Activated CD4-positive, alpha-beta T cell treated with anti-CD3 and anti-CD28 coated beads for 36 hours (primary cell): ENCODE data around the gene OTOG. TPM values are rescaled to one million over a fixed set of nuclear protein-coding genes. Genes with fewer than 3 reads are reported as not detected.
"Not testable (repeated sequence)": the region's sequence is repeated elsewhere in the genome, so short reads cannot be mapped to it uniquely, and the experiment has no call there.

ENCODE experiments used
- ATAC-seq: fragments of 200-7000 bp; cut with Tn5 transposase; one replicate; pipeline ENCODE4 v1.10.0; 2021; ENCODE audit warnings: mild to moderate bottlenecking, moderate library complexity
- CTCF ChIA-PET: fragments of 350-600 bp; sonication (Branson Sonifier 250); formaldehyde crosslinking; loops from one replicate; lab custom pipeline; 2021; ENCODE audit warnings: antibody characterized with exemption; lab: Charles Lee
- POLR2A ChIA-PET: fragments of 350-600 bp; sonication (Branson Sonifier 250); formaldehyde crosslinking; loops from one replicate; lab custom pipeline; 2021; ENCODE audit warnings: antibody characterized with exemption, inconsistent platforms; lab: Charles Lee
- DNase-seq: peaks from one replicate; pipeline ENCODE4 v3.0.0-alpha.2; 2020
- H3K27ac Mint-ChIP-seq: one replicate; pipeline ENCODE4 v1.8.0; 2021; ENCODE audit warnings: mixed read lengths
- H3K27me3 Mint-ChIP-seq: one replicate; pipeline ENCODE4 v1.8.0; 2021; ENCODE audit warnings: mixed read lengths
- H3K36me3 Mint-ChIP-seq: one replicate; pipeline ENCODE4 v1.8.0; 2021; ENCODE audit warnings: low read depth, mixed read lengths
- H3K4me1 Mint-ChIP-seq: one replicate; pipeline ENCODE4 v1.8.0; 2021; ENCODE audit warnings: mixed read lengths
- H3K4me3 Mint-ChIP-seq: one replicate; pipeline ENCODE4 v1.8.0; 2021; ENCODE audit warnings: mild to moderate bottlenecking, moderate library complexity, mixed read lengths
- H3K9me3 Mint-ChIP-seq: one replicate; pipeline ENCODE4 v1.8.0; 2021; ENCODE audit warnings: low read depth, mixed read lengths
- intact Hi-C, 2 experiments: fragments of 100-400 bp; cut with DNase I in 1 of 2; cut with micrococcal nuclease in 1 of 2; formaldehyde crosslinking; loops; one replicate each; pipeline versions ENCODE4 v1.14.2 to v1.15.1; 2022 to 2024; cut with DNase I, micrococcal nuclease
- total RNA-seq, 2 experiments: library from RNA; stranded (reverse); gene quantifications; one replicate each; pipeline ENCODE4 v1.2.3, GENCODE V29; 2021

OTOG gene
- total RNA-seq, 2 experiments from 2014 or later, result not detected

DNA sequence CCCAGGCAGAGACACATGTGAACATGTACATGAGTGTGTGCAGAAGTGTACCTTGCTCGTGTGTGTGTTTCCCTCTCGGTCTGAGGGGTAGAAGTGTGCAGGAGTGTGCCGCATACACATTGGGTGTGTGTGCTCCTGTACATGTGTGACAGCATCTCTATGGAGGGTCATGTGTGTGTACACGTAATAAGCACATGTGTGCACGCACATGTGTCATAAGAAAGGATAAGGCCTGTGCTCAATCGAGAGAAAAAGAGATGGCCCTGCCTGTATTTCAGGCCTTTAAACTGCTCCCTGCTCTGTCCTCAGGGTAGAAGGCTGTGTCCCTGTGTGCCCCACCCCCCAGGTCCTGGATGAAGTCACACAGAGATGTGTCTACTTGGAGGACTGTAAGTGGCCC, 61.8 kb downstream of the OTOG start:
- no peaks in the 10 kb centered on the region for H3K4me1 Mint-ChIP-seq
- H3K27me3 Mint-ChIP-seq, result peaks cover 3% of the 10 kb centered on the region
- H3K27ac Mint-ChIP-seq, result no peak overlapping the region
- intact Hi-C loops, result no loop called here
- no peak for ATAC-seq
- CTCF ChIA-PET, result no interaction called here
- no peaks in the 10 kb centered on the region for H3K36me3 Mint-ChIP-seq
- no peak overlapping the region for H3K4me3 Mint-ChIP-seq
- no peak for DNase-seq
- POLR2A ChIA-PET, result no interaction called here
- no peaks in the 10 kb centered on the region for H3K9me3 Mint-ChIP-seq

DNA sequence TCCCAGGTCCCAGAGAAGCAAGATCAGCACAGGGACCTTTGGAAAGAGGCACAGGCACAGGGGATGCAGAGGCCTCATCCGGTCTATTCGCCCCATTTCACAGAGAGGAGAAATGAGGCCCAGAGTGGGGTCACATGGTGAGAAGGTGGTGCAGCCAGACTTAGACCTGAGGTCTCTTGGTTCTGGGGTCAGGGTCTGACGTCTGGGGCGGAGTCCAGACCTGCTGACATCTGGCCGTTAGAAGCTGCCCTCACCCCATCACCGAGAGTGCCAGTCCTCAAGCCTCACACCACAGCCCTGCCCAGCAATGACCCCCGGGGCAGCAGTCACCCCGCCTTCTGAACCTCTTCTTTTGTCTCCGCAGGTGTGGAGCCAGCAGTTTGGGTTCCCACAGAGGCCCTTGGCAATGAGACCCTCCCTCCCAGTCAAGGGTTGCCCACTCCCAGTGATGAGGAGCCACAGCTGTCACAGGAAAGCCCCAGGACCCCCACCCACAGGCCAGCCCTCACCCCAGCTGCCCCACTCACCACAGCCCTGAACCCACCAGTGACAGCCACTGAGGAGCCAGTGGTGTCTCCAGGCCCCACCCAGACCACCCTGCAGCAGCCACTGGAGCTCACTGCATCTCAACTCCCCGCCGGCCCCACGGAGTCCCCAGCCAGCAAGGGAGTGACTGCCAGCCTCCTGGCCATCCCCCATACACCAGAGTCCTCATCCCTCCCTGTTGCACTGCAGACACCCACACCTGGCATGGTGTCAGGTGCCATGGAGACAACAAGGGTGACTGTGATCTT, 62.4 kb downstream of the OTOG start:
- DNase-seq (no peak), ATAC-seq (no peak)
- H3K4me1 Mint-ChIP-seq, result no peaks in the 10 kb centered on the region
- H3K9me3 Mint-ChIP-seq, result no peaks in the 10 kb centered on the region
- no peaks in the 10 kb centered on the region for H3K36me3 Mint-ChIP-seq
- no peak overlapping the region for H3K4me3 Mint-ChIP-seq
- no peak overlapping the region for H3K27ac Mint-ChIP-seq
- CTCF ChIA-PET, result no interaction called here
- intact Hi-C loops, result no loop called here
- peaks cover 5% of the 10 kb centered on the region for H3K27me3 Mint-ChIP-seq
- POLR2A ChIA-PET, result no interaction called here

DNA sequence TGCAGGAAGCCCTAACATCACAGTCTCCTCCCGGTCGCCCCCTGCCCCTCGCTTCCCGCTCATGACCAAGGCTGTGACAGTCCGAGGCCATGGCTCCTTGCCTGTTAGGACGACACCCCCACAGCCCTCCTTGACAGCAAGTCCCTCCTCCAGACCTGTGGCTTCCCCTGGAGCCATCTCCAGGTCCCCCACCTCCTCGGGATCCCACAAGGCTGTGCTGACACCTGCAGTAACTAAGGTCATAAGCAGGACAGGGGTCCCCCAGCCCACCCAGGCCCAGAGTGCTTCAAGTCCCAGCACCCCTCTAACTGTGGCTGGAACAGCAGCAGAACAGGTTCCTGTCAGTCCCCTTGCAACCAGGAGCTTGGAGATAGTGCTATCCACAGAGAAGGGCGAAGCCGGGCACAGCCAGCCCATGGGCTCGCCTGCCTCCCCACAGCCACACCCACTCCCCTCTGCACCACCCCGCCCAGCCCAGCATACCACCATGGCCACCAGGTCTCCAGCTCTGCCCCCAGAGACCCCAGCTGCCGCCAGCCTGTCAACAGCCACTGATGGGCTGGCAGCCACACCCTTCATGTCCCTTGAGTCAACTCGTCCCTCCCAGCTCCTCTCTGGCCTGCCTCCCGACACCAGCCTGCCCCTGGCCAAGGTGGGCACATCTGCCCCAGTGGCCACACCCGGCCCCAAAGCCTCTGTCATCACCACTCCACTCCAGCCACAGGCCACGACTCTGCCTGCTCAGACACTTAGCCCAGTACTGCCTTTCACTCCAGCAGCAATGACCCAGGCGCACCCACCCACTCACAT, 63.2 kb downstream of the OTOG start:
- no peak for DNase-seq
- CTCF ChIA-PET, result interaction anchor here (0.6 kb wide), 1 partner anchor 370 kb away, joined by 3 read pairs; no protein-coding TSS in a partner anchor

DNA sequence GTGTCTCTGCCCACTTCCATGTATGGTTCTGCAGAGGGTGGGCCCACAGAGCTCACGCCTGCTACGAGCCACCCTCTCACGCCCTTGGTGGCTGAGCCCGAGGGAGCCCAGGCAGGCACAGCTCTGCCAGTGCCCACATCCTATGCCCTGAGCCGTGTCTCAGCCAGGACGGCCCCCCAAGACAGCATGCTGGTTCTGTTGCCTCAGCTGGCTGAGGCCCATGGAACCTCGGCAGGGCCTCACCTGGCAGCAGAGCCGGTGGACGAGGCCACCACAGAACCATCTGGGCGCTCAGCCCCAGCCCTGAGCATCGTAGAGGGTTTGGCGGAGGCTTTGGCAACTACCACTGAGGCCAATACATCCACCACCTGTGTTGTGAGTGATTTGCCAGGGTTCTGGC, 64.0 kb downstream of the OTOG start:
- Mint-ChIP-seq H3K36me3 (no peaks in the 10 kb centered on the region), H3K27ac (no peak overlapping the region), H3K9me3 (no peaks in the 10 kb centered on the region), H3K27me3 (peaks cover 8% of the 10 kb centered on the region), H3K4me3 (no peak overlapping the region), H3K4me1 (no peaks in the 10 kb centered on the region)
- DNase-seq, result no peak
- ATAC-seq, result no peak
- intact Hi-C loops, result no loop called here
- ChIA-PET CTCF (interaction anchor here (0.6 kb wide), 1 partner anchor 369 kb away, joined by 3 read pairs; no protein-coding TSS in a partner anchor), POLR2A (no interaction called here)

More for the DNA sequence above, 63.2 kb downstream of the OTOG start:
- no peaks in the 10 kb centered on the region for H3K9me3 Mint-ChIP-seq
- no peaks in the 10 kb centered on the region for H3K36me3 Mint-ChIP-seq
- no peak overlapping the region for H3K27ac Mint-ChIP-seq
- peaks cover 8% of the 10 kb centered on the region for H3K27me3 Mint-ChIP-seq
- intact Hi-C loops, result no loop called here
- ATAC-seq, result no peak
- H3K4me3 Mint-ChIP-seq, result no peak overlapping the region
- POLR2A ChIA-PET, result no interaction called here
- no peaks in the 10 kb centered on the region for H3K4me1 Mint-ChIP-seq

GRCh38 chr11:17611503-17612220, 64.6 kb downstream of the OTOG start:
- intact Hi-C loops, result no loop called here
- no peak overlapping the region for H3K4me3 Mint-ChIP-seq
- peaks cover 8% of the 10 kb centered on the region for H3K27me3 Mint-ChIP-seq
- CTCF ChIA-PET, result no interaction called here
- H3K9me3 Mint-ChIP-seq, result no peaks in the 10 kb centered on the region
- H3K4me1 Mint-ChIP-seq, result no peaks in the 10 kb centered on the region
- H3K27ac Mint-ChIP-seq, result no peak overlapping the region
- ATAC-seq, result no peak
- no peak for DNase-seq
- POLR2A ChIA-PET, result no interaction called here
- no peaks in the 10 kb centered on the region for H3K36me3 Mint-ChIP-seq

- H3K36me3 Mint-ChIP-seq, result no peaks in the 10 kb centered on the region
- H3K9me3 Mint-ChIP-seq, result no peaks in the 10 kb centered on the region
- ChIA-PET CTCF (interaction anchor here (1.0 kb wide), 1 partner anchor 13 kb away, joined by 3 read pairs; no protein-coding TSS in a partner anchor), POLR2A (no interaction called here)
- intact Hi-C loops, result no loop called here
- no peak overlapping the region for H3K4me3 Mint-ChIP-seq
- no peaks in the 10 kb centered on the region for H3K4me1 Mint-ChIP-seq
- no peak for ATAC-seq
- H3K27me3 Mint-ChIP-seq, result peaks cover 10% of the 10 kb centered on the region
- no peak for DNase-seq
- no peak overlapping the region for H3K27ac Mint-ChIP-seq
Observed at GRCh38 chr11:17612221-17613188, 65.4 kb downstream of the OTOG start.

- ChIA-PET CTCF (no interaction called here), POLR2A (no interaction called here)
- Mint-ChIP-seq H3K27ac (no peak overlapping the region), H3K36me3 (no peaks in the 10 kb centered on the region), H3K27me3 (peaks cover 10% of the 10 kb centered on the region), H3K4me1 (no peaks in the 10 kb centered on the region), H3K9me3 (no peaks in the 10 kb centered on the region), H3K4me3 (no peak overlapping the region)
- DNase-seq (no peak), ATAC-seq (no peak)
- intact Hi-C loops, result no loop called here
Observed at GRCh38 chr11:17613428-17613962, 66.4 kb downstream of the OTOG start.

GRCh38 chr11:17613983-17614382, 66.9 kb downstream of the OTOG start:
- H3K4me3 Mint-ChIP-seq, result no peak overlapping the region
- intact Hi-C loops, result no loop called here
- POLR2A ChIA-PET, result no interaction called here
- no peaks in the 10 kb centered on the region for H3K36me3 Mint-ChIP-seq
- peaks cover 10% of the 10 kb centered on the region for H3K27me3 Mint-ChIP-seq
- ATAC-seq (no peak), DNase-seq (no peak)
- H3K27ac Mint-ChIP-seq, result no peak overlapping the region
- no peaks in the 10 kb centered on the region for H3K4me1 Mint-ChIP-seq
- no peaks in the 10 kb centered on the region for H3K9me3 Mint-ChIP-seq
- CTCF ChIA-PET, result no interaction called here

- POLR2A ChIA-PET, H3K36me3 Mint-ChIP-seq, H3K27ac Mint-ChIP-seq, intact Hi-C loops, H3K4me3 Mint-ChIP-seq, CTCF ChIA-PET, DNase-seq, ATAC-seq, H3K4me1 Mint-ChIP-seq: not testable (repeated sequence)
- Mint-ChIP-seq H3K9me3 (peaks cover 15% of the 10 kb centered on the region), H3K27me3 (peaks cover 41% of the 10 kb centered on the region)
Observed at GRCh38 chr11:17622711-17623110, 75.7 kb downstream of the OTOG start.

DNA sequence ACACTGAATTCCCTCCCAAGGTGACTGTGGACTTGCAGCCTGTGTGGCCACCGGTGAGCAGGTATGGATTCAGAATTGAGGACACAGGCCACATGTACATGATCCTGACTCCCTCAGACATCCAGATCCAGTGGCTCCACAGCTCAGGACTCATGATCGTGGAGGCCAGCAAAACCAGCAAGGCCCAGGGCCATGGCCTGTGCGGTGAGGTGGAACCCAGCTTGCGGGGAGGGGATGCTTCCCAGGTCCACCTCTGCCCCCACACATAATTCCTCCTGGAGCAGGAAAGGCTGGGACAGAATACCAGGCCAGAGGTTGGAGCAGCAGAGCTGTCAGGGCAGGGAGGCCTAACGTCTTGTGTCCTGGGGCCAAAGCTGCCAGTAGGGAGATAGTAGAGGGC, 82.1 kb downstream of the OTOG start:
- ChIA-PET CTCF (no interaction called here), POLR2A (no interaction called here)
- Mint-ChIP-seq H3K4me1 (no peaks in the 10 kb centered on the region), H3K4me3 (no peak overlapping the region), H3K36me3 (no peaks in the 10 kb centered on the region), H3K27me3 (peaks cover 31% of the 10 kb centered on the region), H3K9me3 (no peaks in the 10 kb centered on the region), H3K27ac (no peak overlapping the region)
- DNase-seq (no peak), ATAC-seq (no peak)
- intact Hi-C loops, result no loop called here
